ENCODE measurements around the gene ATXN1.

ATXN1 gene

GRCh38 chr6:16524380-16524707, 236.9 kb downstream of the ATXN1 start:
- no peak for TF ChIP-seq CTCF (IDR thresholded peaks at IDR 0.05; ENCODE audit: control insufficient read depth, insufficient read depth, low read depth, low read length, missing control alignments)
- no peak for DNase-seq (ENCODE audit: low read depth)
- H3K4me3 ChIP-seq (ENCODE audit: control insufficient read depth, low read depth, low read length) = no peak overlapping the region

GRCh38 chr6:16523606-16524379, 237.5 kb downstream of the ATXN1 start:
- H3K4me3 ChIP-seq (ENCODE audit: control insufficient read depth, low read depth, low read length) = no peak overlapping the region
- DNase-seq (ENCODE audit: low read depth) = peak; percentile 90
- no peak for TF ChIP-seq CTCF (IDR thresholded peaks at IDR 0.05; ENCODE audit: control insufficient read depth, insufficient read depth, low read depth, low read length, missing control alignments)

GRCh38 chr6:16522937-16523336, 238.3 kb downstream of the ATXN1 start:
- TF ChIP-seq CTCF (IDR thresholded peaks at IDR 0.05; ENCODE audit: control insufficient read depth, insufficient read depth, low read depth, low read length, missing control alignments) = no peak
- DNase-seq (ENCODE audit: low read depth) = no peak
- no peak overlapping the region for H3K4me3 ChIP-seq (ENCODE audit: control insufficient read depth, low read depth, low read length)

- DNase-seq (ENCODE audit: low read depth) = no peak
- H3K4me3 ChIP-seq (ENCODE audit: control insufficient read depth, low read depth, low read length) = no peak overlapping the region
- TF ChIP-seq CTCF (IDR thresholded peaks at IDR 0.05; ENCODE audit: control insufficient read depth, insufficient read depth, low read depth, low read length, missing control alignments) = no peak
These were observed 239.7 kb downstream of the ATXN1 start for GRCh38 chr6:16521528-16521927.

- no peak for DNase-seq (ENCODE audit: low read depth)
- no peak overlapping the region for H3K4me3 ChIP-seq (ENCODE audit: control insufficient read depth, low read depth, low read length)
- TF ChIP-seq CTCF (IDR thresholded peaks at IDR 0.05; ENCODE audit: control insufficient read depth, insufficient read depth, low read depth, low read length, missing control alignments) = no peak
These were observed 241.7 kb downstream of the ATXN1 start for GRCh38 chr6:16519265-16520242.

- no peak overlapping the region for H3K4me3 ChIP-seq (ENCODE audit: control insufficient read depth, low read depth, low read length)
- DNase-seq (ENCODE audit: low read depth) = no peak
- no peak for TF ChIP-seq CTCF (IDR thresholded peaks at IDR 0.05; ENCODE audit: control insufficient read depth, insufficient read depth, low read depth, low read length, missing control alignments)
These were observed 243.0 kb downstream of the ATXN1 start for GRCh38 chr6:16518265-16518664.

All from AG09309 (cell line).